GM23338 (cell line): Measurements from ENCODE around the gene STAT6.

Experiments
- CREB1 ChIP-seq: fragments of 250-450 bp; sonication (Bioruptor Pico); IDR thresholded peaks from 2 replicates; pipeline ENCODE4 v1.5.0; 2020; ENCODE audit warnings: low read depth, mild to moderate bottlenecking, moderate library complexity
- CTCF ChIP-seq, 2 experiments: fragments of 200-600 bp in 1 of 2; sonication (generic) in 1 of 2; conservative IDR thresholded peaks; 2 replicates each; pipeline versions ENCODE4 v1.5.1 to v1.6.1; 2016 to 2017; ENCODE audit warnings: antibody characterized with exemption in 2 of 2, low read depth in 2 of 2, mild to moderate bottlenecking in 2 of 2, moderate library complexity in 1 of 2
- EZH2 ChIP-seq: fragments of 200-600 bp; sonication (generic); IDR thresholded peaks from one replicate; pipeline ENCODE4 v1.8.0; 2017; ENCODE audit warnings: antibody characterized with exemption, mild to moderate bottlenecking, low read depth; ENCODE audit not compliant: unreplicated experiment
- EZH2phosphoT487 ChIP-seq: fragments of 200-600 bp; sonication (generic); IDR thresholded peaks from one replicate; pipeline ENCODE4 v1.8.1; 2018; ENCODE audit warnings: antibody characterized with exemption; ENCODE audit not compliant: unreplicated experiment
- POLR2AphosphoS5 ChIP-seq: IDR thresholded peaks from 2 replicates; pipeline ENCODE4 v1.6.1; 2016; ENCODE audit warnings: antibody characterized with exemption, low read depth
- ZNF114 ChIP-seq: fragments of 250-450 bp; sonication (Bioruptor Pico); IDR thresholded peaks from 2 replicates; pipeline ENCODE4 v1.5.0; 2020; ENCODE audit warnings: mild to moderate bottlenecking, moderate library complexity
- TF ChIP-seq, protein P1 (sequence below): IDR thresholded peaks from one replicate; pipeline ENCODE4 v1.6.1; 2018; ENCODE audit warnings: antibody characterized with exemption; ENCODE audit not compliant: unreplicated experiment

GRCh38 chr12:57095440-57095839 is 15.7 kb downstream of the STAT6 start:
- TF ChIP-seq CTCF (conservative IDR thresholded peaks at IDR 0.05; ENCODE audit: low read depth in 2 of 2) = no peak
- TF ChIP-seq EZH2 = no peak
- no peak for TF ChIP-seq CREB1 (CRISPR knock-in tag)
- TF ChIP-seq ZNF114 = no peak
- no peak for TF ChIP-seq POLR2AphosphoS5
- TF ChIP-seq, protein P1, sequence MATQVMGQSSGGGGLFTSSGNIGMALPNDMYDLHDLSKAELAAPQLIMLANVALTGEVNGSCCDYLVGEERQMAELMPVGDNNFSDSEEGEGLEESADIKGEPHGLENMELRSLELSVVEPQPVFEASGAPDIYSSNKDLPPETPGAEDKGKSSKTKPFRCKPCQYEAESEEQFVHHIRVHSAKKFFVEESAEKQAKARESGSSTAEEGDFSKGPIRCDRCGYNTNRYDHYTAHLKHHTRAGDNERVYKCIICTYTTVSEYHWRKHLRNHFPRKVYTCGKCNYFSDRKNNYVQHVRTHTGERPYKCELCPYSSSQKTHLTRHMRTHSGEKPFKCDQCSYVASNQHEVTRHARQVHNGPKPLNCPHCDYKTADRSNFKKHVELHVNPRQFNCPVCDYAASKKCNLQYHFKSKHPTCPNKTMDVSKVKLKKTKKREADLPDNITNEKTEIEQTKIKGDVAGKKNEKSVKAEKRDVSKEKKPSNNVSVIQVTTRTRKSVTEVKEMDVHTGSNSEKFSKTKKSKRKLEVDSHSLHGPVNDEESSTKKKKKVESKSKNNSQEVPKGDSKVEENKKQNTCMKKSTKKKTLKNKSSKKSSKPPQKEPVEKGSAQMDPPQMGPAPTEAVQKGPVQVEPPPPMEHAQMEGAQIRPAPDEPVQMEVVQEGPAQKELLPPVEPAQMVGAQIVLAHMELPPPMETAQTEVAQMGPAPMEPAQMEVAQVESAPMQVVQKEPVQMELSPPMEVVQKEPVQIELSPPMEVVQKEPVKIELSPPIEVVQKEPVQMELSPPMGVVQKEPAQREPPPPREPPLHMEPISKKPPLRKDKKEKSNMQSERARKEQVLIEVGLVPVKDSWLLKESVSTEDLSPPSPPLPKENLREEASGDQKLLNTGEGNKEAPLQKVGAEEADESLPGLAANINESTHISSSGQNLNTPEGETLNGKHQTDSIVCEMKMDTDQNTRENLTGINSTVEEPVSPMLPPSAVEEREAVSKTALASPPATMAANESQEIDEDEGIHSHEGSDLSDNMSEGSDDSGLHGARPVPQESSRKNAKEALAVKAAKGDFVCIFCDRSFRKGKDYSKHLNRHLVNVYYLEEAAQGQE = no peak
- TF ChIP-seq EZH2phosphoT487 = no peak
